ENCODE results near the gene RASD2. TPM values are rescaled to one million over a fixed set of nuclear protein-coding genes. Genes with fewer than 3 reads are reported as not detected.

The RASD2 gene
- total RNA-seq, 6 experiments from 2014 or later, result not detected

DNA sequence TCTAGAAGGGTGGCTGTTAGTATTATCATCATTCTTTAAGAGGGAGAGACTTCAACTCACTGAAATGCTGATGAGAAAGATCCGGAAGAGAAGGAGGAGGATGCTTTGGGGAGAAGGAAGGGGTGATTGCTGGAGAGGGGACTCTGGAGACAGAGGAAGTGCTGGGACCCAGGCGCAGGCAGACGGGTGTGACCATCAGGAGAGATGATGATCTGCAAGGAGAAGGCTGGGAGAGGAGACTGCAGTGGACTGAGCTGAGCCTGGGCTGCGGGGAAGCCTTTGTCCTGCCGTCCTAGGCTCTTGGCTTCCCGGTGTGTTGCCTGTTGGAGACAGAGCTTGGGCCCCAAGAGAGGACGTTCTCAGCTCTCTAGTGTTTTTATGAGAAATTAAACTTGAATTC lies 22.6 kb downstream of the RASD2 start:
- H3K4me1 Mint-ChIP-seq (ENCODE audit: low read depth), result peaks cover 40% of the 10 kb centered on the region
- no peaks in the 10 kb centered on the region for H3K9me3 Mint-ChIP-seq
- no peak for DNase-seq
- H3K27me3 Mint-ChIP-seq (ENCODE audit: insufficient read depth), result peaks cover 10% of the 10 kb centered on the region
- H3K4me3 Mint-ChIP-seq, result no peak overlapping the region
- no peak overlapping the region for H3K27ac Mint-ChIP-seq
- no peaks in the 10 kb centered on the region for H3K36me3 Mint-ChIP-seq (ENCODE audit: low read depth)
- TF ChIP-seq, protein P1, sequence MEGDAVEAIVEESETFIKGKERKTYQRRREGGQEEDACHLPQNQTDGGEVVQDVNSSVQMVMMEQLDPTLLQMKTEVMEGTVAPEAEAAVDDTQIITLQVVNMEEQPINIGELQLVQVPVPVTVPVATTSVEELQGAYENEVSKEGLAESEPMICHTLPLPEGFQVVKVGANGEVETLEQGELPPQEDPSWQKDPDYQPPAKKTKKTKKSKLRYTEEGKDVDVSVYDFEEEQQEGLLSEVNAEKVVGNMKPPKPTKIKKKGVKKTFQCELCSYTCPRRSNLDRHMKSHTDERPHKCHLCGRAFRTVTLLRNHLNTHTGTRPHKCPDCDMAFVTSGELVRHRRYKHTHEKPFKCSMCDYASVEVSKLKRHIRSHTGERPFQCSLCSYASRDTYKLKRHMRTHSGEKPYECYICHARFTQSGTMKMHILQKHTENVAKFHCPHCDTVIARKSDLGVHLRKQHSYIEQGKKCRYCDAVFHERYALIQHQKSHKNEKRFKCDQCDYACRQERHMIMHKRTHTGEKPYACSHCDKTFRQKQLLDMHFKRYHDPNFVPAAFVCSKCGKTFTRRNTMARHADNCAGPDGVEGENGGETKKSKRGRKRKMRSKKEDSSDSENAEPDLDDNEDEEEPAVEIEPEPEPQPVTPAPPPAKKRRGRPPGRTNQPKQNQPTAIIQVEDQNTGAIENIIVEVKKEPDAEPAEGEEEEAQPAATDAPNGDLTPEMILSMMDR (IDR thresholded peaks at IDR 0.05), result no peak

DNA sequence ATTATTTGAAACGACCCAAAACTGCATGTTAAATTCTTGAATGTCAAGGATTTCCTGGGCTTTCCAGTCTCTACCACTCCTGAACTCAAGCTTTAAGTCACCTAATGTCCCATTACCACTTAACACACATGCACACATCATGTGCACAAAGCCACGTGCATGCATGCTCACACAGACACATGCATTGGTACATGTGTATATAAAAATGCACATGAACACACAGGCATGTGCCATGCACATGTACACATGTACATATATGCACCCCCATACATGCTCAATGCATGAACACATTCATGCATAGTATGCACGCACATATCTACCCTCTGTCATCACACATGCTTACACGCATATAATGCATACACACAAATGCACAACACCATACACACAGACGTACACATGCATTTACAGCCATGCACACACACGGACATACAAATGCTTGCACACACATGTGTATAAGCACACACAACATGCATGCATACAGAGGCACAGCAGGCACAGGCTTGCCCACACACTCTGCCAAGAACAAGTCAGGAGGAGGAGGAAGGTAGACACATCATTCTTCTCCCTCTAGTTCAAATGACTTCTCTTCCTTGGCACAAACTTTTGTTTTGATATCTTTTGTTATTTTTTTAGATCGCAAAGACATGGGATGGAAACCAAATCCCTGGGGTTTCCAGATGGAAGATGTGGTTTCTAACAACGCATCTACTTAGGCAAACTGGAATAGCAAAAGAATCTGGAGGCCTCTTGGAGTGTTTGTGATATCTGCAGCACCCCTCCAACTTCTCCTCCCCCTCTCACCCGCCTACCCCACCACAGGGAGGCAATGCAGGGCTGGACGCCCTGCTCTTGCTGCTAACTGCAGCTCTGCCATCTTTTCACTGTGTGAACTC lies 24.6 kb downstream of the RASD2 start:
- TF ChIP-seq, protein P1 (IDR thresholded peaks at IDR 0.05), result no peak
- no peaks in the 10 kb centered on the region for H3K36me3 Mint-ChIP-seq (ENCODE audit: low read depth)

DNA sequence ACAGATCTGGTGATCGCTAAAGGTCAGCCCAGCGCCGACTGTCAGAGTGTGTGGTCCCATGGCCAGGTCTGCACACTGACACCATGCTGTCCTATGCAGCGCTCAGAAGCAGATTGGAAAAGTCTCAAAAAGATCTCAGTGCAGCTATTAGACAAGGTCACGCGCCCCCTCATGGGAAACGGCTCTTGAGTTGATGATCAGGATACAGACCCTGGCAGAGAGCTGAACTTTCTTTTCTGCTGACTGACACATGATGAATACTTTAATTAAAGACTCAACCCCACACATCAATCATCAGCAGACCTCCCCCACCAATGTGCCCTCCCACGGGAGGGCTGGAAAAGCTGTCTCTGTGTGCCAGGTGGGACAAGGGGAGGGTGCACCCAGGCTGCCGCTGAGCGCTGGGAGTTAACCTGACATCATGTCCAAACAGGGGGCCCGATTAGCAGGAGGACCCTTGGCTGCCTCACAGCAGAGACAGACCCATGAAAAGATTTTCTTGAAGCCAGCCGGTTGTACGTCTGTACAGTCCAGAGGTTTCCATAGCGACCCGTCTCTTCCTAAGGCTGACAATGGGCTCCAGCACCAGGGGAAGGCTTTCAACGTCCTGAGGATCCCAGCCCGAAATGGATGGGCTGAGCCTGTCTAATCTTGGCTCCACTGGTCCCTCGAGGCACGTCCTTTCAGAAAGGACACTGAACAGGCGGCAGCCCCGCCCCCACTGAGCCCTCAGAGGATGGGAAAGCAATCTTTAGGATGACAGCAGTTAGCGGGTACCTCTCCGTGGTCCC lies 26.9 kb downstream of the RASD2 start:
- H3K27me3 Mint-ChIP-seq (ENCODE audit: insufficient read depth), result peaks cover 10% of the 10 kb centered on the region
- H3K27ac Mint-ChIP-seq, result no peak overlapping the region
- TF ChIP-seq, protein P1 (IDR thresholded peaks at IDR 0.05), result no peak
- no peaks in the 10 kb centered on the region for H3K36me3 Mint-ChIP-seq (ENCODE audit: low read depth)
- no peaks in the 10 kb centered on the region for H3K9me3 Mint-ChIP-seq
- peaks cover 37% of the 10 kb centered on the region for H3K4me1 Mint-ChIP-seq (ENCODE audit: low read depth)
- no peak overlapping the region for H3K4me3 Mint-ChIP-seq
- DNase-seq, result no peak

More for the DNA sequence above, 24.6 kb downstream of the RASD2 start:
- Mint-ChIP-seq H3K9me3 (no peaks in the 10 kb centered on the region), H3K27ac (no peak overlapping the region), H3K4me1 (ENCODE audit: low read depth) (peaks cover 57% of the 10 kb centered on the region), H3K27me3 (ENCODE audit: insufficient read depth) (peaks cover 11% of the 10 kb centered on the region), H3K4me3 (no peak overlapping the region)
- no peak for DNase-seq

DNA sequence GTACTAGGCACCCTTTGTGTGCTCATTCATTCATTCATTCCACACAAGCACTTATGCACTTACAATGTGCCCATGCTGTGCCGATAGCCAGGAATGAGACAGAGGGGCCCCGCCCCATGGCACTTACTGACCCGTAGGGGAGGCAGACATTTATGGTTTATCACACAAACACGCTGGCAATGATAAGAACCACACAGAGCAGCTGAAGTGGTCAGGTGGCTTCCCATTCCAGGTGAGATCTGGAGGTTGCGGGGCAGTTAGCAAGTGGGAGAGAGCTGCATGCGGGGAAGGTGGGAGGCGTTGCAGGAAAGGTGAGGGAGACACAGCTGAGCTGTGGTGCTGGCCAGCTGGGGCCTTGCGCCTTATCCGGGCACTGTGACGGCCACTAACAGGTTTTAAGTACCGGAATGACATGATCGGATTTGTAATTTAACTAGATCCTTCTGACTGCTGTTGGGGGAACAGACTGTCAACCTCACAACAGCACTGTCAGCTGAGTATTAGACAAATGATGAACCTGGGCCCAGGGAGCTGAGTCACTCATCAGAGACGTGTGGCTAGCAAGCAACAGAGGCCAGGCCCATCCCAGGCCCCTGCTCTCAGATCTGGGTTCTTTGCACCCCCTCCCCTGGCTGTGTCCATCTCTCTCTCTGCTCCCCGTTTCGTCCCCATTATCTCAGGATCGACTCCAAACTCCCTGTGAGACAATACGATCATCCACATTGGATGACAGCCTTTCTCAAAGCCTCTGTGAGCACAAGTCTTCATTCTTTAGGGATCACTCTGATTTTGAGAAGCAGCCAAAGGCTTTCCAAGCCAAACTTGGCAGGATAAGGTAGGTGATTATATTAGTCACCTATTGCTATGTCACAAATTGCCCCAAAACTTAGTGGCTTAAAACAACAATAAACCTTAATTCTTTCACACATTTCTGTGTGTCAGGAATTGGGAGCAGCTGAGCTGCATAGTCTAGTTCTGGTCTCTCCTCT lies 28.4 kb downstream of the RASD2 start:
- Mint-ChIP-seq H3K4me1 (ENCODE audit: low read depth) (peaks cover 28% of the 10 kb centered on the region), H3K36me3 (ENCODE audit: low read depth) (no peaks in the 10 kb centered on the region), H3K4me3 (peak overlapping the region; percentile 3), H3K27me3 (ENCODE audit: insufficient read depth) (peaks cover 14% of the 10 kb centered on the region), H3K9me3 (no peaks in the 10 kb centered on the region), H3K27ac (peak overlapping the region; percentile 54)
- TF ChIP-seq, protein P1 (IDR thresholded peaks at IDR 0.05), result no peak
- DNase-seq, result peak; percentile 77

DNA sequence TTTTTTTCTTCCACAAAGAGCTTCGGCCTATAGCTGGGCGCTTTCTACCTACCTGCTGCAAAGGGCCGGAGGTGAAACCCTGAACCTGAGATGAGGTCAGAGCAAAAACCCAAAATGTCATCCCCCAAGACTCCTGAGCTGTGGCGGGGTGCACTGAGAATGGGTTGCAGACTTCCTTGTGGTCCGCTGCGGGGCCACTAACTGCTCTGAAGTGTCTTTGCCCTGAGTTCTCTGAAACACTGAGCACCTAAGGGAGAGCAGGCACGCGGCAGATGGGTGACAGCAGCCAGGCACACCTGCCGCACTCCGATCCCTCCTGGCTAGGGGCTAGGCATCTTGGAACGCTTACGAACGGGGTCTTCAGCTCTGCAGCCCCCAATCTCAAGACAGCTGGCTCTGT lies 29.3 kb downstream of the RASD2 start:
- H3K36me3 Mint-ChIP-seq (ENCODE audit: low read depth), result no peaks in the 10 kb centered on the region
- no peak overlapping the region for H3K27ac Mint-ChIP-seq
- TF ChIP-seq, protein P1 (IDR thresholded peaks at IDR 0.05), result no peak
- H3K4me3 Mint-ChIP-seq, result no peak overlapping the region
- DNase-seq, result no peak
- H3K27me3 Mint-ChIP-seq (ENCODE audit: insufficient read depth), result peaks cover 12% of the 10 kb centered on the region
- H3K4me1 Mint-ChIP-seq (ENCODE audit: low read depth), result peaks cover 26% of the 10 kb centered on the region
- H3K9me3 Mint-ChIP-seq, result no peaks in the 10 kb centered on the region
